Uterus (tissue), 2 donors: ENCODE measurements around the gene CLINT1.

Source experiments
- POLR2A ChIP-seq, 2 donors: fragments of 450-650 bp; IDR thresholded peaks; one replicate each; pipeline ENCODE4 v1.6.1; 2016; ENCODE audit warnings: antibody characterized with exemption in 2 of 2, mild to moderate bottlenecking in 1 of 2, moderate library complexity in 1 of 2
- TF ChIP-seq, protein P1 (sequence below), 4 experiments: fragments of 200-600 bp in 2 of 4; fragments of 450-650 bp in 2 of 4; sonication (generic) in 2 of 4; IDR thresholded peaks; one replicate each; pipeline ENCODE4 v1.5.1; 2016 to 2019; ENCODE audit warnings: antibody characterized with exemption in 4 of 4, mild to moderate bottlenecking in 2 of 4, moderate library complexity in 1 of 4

DNA sequence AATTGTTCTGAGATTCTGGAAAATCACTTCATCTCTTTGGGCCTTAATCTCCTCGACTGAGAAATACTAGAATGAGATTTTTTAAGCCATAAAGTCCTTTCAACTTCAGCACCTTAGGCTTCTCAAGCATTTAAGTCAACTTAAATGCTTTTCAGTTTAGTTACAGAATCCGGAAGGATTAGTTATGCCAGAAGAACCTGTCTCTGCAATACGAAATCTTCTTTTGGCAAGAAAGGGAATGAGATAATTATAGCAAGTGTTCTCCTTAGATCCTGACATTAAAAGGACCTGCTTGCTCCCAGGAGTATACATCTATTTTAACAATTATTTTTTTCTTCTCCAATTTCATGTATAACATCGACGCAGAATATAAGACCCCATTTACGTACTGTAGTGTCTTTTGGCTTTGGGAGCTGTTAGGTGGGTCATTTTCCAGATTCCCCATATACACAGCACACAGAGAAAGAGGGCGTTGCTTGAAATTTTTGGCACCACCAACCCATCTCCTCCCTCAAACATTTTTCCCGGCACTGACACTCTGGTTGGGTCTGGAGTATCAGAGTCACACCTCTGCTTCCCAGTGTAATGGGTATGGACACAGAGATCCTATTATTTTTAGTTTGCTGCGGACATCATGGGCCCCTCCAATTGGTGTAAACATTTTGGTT, 43.6 kb upstream of the CLINT1 start:
- TF ChIP-seq, protein P1, sequence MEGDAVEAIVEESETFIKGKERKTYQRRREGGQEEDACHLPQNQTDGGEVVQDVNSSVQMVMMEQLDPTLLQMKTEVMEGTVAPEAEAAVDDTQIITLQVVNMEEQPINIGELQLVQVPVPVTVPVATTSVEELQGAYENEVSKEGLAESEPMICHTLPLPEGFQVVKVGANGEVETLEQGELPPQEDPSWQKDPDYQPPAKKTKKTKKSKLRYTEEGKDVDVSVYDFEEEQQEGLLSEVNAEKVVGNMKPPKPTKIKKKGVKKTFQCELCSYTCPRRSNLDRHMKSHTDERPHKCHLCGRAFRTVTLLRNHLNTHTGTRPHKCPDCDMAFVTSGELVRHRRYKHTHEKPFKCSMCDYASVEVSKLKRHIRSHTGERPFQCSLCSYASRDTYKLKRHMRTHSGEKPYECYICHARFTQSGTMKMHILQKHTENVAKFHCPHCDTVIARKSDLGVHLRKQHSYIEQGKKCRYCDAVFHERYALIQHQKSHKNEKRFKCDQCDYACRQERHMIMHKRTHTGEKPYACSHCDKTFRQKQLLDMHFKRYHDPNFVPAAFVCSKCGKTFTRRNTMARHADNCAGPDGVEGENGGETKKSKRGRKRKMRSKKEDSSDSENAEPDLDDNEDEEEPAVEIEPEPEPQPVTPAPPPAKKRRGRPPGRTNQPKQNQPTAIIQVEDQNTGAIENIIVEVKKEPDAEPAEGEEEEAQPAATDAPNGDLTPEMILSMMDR (IDR thresholded peaks at IDR 0.05) = no peak
- TF ChIP-seq POLR2A (IDR thresholded peaks at IDR 0.05) = no peak
